H1 (cell line): ENCODE data around the gene ARHGEF4. TPM values are rescaled to one million over a fixed set of nuclear protein-coding genes. Genes with fewer than 3 reads are reported as not detected.

Experiments used
- MAFK ChIP-seq: IDR thresholded peaks from 2 replicates; pipeline ENCODE4 v1.6.1; 2012; ENCODE audit warnings: low read depth, mild to moderate bottlenecking, improper control_type of control experiment, low read length
- polyA plus RNA-seq, 7 experiments: library from polyadenylated mRNA; depleted of rRNA in 3 of 7; stranded (reverse) in 5 of 7; unstranded in 2 of 7; fragments of >200 nt in 5 of 7; fragments of 200-250 nt in 2 of 7; gene quantifications; 1 replicate in 5 of 7; 2 replicates in 1 of 7; 4 replicates in 1 of 7; pipeline versions ENCODE4 v1.2.1 to v1.2.3, GENCODE V29; 2011 to 2013; ENCODE audit warnings: missing spikeins in 2 of 7, mixed read lengths in 2 of 7
- total RNA-seq: library from RNA; stranded (reverse); fragmentation: NEBNext Ultra II Directional; extraction: Animal tissue kit (Norgen Biotek cat#: 25700); gene quantifications from 2 replicates; pipeline ENCODE4 v1.2.1, GENCODE V29; 2021

ARHGEF4 gene
- total and polyA plus RNA-seq, 2 of the 8 experiments (the other 6 are each of a cell fraction or from before 2014, with no cell fraction given), result 10.6 to 14.6 TPM

- TF ChIP-seq MAFK, result no peak
These were observed 9.0 kb upstream of the ARHGEF4 start (continued) for GRCh38 chr2:130827502-130828251.
